GM19467 (cell line): ENCODE data around the gene PKD1L1.

Experiments
- ATAC-seq: cut with Tn5 transposase; IDR thresholded peaks from one replicate; pipeline ENCODE4 v1.9.1; 2021; ENCODE audit warnings: mild to moderate bottlenecking, moderate library complexity; ENCODE audit not compliant: unreplicated experiment

Gene PKD1L1

DNA sequence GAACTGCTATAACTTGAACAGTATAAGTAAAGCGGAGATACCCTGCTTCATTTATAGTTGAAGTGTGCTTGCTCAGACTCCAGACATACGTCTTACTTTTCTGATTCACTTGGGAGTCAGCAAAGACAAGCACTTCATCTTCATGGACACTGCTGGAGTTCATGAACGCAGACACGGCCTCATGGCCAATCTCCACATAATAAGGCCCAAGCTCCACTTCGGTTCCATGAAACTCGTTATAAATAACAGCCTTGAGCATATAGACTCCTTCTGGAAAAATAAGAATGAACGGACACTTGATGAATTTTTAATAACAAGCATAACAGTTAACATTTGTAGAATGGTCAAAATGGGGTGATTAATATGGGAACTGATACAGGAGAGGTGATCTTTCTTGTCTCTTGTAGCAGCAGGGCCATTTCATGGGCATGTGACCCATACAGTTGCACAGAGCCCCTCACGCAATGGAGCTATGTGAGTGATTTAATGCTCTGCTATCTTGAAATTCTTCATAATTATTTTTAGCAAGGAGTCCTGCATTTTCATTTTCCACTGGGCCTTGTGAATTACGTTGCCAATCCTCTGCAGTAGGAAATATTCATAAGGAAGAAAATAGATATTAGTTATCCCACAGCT is 40.2 kb downstream of the PKD1L1 start:
- no peak for ATAC-seq

DNA sequence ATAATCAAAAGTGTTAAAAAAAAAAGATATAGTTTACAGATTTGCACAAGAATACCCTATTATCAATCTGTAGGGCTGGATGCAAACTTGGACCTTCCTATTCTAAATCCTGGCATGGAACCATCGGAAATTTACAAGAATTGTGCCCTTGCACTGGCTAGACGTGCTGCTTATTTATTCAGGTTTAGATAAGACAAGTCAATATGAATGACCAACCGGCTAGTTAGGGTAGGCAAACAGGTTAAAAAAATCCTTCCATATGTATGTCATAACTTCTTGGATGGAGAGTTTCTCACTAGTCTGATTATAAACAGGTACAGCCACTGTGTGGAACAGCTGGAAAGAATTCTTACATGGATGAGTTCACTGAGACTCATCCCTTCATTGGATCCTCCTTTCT is 41.4 kb downstream of the PKD1L1 start:
- ATAC-seq: no peak

DNA sequence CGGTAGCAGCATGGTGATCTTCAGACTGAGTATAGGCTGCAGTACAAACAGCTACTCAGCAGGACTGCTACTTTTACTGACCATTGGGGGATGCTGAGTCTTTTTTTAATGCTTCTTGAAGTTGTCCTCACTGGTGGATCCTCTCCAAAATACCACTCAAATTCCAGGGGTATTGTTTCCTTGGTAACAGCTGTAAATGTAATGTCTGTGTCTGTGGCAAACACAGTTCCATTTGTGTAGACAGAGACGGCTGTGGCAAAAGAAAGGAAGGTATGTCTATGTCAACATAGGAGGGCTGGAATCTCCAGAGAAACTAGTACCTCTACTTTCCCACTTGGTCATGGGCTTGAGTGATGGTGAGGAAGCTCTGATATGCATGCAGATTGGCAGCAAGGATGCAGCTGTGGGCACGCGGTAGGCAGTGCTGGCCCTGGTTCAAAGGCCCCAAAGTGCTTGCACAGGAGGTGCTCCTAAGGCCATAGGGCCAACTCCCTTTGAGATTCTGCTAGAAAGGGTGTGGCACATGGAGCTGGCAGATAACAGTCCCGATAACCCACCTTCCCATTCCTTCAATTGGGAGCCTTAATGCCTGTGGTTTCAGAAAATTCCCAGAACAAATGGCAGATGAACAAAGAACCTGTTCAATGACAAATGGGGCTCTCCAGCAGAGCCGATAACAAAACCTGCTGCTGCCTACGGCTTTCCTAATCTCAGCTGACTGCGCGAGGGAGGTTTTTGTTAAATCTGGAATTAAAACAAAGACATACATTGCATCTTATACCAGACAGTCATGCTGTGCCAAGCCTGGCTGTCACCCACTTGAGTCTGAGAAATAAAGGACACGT is 43.0 kb downstream of the PKD1L1 start:
- no peak for ATAC-seq

DNA sequence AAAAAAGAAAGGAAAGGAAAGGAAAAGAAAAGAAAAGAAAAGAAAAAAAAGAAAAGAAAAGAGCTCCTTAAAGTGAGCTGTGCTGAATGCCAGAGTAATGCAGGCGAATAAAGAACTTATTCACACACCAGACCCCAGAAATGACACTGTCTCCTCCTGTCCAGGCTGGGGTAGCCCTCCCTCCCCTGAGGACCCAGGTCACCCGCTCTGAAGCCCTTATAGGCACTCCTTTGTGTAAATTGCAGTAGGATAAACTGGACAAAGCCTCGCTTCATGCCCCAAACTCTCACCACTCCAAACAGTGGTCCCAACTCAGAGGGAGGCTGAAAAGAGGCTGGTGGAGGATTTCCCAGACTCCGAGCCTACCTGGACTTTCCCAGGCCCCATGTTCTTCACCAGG is 46.3 kb downstream of the PKD1L1 start:
- no peak for ATAC-seq

DNA sequence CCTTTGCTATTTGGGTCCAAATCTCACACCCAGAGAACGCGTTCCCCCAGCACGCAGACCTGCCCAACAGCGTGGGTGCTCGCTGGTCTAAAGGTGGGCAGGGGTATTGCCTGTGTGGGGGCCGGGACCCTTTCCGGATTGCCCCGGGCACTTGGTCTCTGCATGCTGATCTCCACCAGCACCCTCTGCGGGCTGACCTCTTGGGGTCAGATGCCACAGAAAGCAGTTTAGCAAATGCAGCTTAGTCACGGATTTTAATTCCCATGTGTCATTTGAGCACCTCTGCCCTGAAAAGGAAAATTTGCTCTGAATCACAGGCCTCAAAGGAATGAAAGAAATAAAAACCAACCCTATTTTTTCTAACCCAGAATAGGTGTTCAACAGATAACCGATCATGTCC is 46.7 kb downstream of the PKD1L1 start:
- ATAC-seq: no peak

DNA sequence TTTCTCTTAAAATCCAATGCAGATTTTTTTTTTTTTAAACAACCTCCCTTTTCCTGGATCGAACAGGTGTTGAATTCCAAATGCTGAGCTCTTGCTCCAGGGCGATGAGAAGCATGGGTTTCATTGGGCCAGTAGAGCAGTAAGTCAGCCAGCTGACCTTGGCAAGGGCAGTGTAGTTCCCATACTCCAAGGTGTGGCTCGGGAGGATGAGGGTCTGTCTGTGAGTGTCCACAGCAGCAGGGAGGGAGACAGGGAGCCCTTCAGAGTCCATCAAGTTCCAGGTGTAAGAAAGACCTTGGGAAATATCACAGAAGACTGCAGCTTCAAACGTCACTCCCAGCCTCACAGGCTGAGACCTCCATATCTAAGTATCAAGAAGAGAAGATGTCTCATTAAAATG is 50.4 kb downstream of the PKD1L1 start:
- no peak for ATAC-seq

DNA sequence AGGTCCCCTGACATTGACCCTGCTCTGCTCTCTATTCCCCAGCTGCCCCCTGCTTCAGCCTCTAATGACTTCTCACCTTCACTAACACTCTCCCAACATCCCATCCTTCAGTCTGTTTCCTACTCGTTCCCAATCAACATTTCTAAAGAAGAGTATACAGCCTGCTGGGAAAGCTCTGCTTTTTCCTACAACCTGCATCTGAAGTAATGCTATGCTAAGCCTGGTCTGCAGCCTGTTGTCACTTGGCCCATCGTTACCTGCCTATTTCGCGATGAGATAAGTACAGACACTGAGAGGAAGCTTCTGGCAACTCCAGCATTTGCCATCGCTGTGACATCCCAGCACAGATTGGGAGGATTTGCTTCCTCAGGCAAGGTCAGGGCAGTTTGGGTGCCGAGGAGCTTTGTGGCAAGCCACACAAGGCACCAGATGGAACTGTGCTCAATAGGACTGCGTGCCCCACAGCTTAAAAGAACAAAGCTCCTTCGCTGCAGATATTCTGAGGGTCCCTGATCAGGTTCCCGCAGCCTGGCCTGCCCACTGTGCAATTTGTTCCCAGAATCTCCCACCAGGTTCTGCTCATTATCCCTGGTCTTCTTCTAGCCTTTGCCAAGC is 51.4 kb downstream of the PKD1L1 start:
- no peak for ATAC-seq

DNA sequence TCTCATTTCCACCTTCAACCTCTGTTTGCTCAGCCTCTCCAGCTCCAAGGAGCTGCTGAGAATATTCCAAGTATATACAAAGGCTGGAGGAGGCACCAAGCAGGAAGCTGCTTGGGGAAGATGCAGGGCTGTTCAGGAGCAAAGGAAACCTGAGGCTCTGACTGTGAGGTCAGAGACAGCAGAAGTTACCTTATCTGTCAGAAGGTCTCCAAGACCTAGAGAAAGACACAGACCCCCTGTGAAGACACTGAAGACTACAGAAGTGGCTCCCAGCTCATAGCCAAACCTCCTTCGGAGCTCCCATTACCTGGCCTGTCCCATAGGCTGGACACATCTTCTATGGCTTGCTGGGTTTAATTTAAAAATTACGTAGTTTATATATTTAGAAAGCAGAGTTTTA is 53.2 kb downstream of the PKD1L1 start:
- no peak for ATAC-seq

DNA sequence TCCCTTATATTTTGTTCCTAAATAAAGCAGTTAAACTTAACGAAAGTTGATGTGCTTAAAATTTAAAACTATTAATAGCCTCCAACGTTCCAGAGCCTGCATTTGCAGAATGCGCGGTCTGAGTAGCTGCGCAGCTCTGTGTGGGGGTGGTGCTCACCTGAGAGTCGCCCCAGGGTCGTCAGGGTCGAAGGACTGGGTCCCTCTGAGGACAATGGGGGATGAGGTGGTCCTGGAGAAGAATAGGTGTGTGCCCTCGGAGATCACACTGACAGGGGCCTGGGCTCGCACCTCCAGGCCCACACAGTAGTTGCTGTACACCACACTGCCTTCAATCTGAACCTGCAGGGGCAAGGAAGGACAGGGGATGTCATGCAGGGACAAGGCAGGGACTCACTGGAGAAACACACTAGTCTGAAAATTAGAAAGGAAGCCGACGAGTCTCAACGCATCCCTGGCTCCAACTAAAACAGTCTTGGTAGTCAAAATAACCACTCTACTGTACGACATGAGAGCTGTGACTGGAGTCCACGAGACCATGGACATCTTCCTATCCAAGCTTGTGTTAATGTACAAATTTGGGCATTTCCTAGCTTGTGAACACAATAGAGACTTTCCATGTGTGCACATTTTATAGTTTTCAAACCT is 54.4 kb downstream of the PKD1L1 start:
- no peak for ATAC-seq

DNA sequence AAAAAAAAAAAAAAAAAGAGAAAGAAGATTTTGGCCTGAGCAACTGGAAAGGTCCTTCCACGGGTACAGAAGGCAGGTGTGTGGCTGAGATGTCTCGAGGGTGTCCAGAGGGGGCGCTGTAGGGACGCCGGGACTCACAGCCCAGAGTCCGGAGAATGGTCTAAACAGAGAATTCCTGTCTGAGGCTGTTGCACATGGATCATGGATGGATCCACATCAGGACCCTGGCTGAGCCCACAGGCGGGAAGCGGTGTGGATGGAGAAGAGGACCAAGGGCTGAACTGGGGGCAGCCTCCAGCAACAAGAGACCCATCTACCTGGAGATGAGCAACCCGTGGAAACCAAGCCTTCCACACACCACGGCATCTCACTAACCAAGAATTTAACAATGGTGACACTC is 55.0 kb downstream of the PKD1L1 start:
- ATAC-seq: no peak

DNA sequence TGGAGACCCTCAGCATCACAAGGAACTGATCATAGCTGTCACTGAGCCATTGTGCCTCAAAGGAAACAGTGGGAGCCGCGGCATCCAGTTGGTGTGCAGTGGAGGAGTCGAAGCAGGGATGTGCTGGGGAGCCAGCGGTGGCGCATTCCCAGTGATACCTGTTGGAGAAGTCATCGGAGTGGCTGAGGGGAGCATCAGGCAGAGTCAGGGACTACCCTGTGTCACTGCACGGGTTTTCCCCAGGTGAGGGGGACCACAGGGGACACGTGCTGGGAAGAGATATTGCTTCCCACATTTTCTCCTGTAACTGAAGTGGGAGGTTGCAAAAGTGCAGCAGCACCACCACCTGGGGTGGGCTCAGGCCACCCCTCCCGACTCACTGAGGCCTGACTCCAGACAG is 57.7 kb downstream of the PKD1L1 start:
- ATAC-seq: no peak

DNA sequence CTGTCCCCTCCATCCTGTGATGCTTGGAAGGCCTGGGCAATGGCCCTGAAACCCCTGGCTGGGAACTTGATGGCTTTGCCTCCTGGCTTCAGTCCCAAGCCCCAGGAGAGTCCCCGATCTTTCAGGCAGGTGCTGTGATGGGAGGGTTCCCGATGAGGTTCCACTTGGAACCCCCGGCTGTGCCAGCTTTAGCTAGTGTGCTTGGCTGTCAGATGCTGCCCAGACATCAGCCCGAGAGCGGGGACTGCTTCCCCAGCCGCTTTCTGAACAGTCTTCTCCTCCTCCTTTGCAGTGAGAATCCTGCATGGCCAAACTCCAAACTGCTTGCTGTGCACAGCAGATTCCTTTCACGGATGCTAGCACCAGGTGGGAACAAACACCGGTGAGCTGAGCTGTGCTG is 58.1 kb downstream of the PKD1L1 start:
- no peak for ATAC-seq

DNA sequence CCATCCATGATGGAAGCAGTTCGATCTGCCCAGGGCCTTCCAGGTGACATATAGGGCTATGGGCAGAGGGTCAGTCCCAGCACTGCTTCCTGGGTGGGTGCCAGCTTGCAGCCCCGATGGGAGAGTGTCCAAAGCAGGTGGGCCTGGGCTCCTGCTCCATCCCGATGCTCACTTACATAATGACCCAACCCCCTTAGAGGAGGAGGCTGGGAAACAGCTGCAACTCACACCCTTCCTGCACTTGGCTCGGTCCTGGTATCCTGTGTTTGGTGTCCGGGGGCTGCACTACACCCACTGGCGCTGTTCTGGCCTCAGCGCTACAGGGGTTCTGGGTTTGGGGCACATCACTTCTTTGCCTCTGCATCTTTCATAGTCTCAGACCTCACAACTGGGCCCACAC is 58.5 kb downstream of the PKD1L1 start:
- no peak for ATAC-seq

DNA sequence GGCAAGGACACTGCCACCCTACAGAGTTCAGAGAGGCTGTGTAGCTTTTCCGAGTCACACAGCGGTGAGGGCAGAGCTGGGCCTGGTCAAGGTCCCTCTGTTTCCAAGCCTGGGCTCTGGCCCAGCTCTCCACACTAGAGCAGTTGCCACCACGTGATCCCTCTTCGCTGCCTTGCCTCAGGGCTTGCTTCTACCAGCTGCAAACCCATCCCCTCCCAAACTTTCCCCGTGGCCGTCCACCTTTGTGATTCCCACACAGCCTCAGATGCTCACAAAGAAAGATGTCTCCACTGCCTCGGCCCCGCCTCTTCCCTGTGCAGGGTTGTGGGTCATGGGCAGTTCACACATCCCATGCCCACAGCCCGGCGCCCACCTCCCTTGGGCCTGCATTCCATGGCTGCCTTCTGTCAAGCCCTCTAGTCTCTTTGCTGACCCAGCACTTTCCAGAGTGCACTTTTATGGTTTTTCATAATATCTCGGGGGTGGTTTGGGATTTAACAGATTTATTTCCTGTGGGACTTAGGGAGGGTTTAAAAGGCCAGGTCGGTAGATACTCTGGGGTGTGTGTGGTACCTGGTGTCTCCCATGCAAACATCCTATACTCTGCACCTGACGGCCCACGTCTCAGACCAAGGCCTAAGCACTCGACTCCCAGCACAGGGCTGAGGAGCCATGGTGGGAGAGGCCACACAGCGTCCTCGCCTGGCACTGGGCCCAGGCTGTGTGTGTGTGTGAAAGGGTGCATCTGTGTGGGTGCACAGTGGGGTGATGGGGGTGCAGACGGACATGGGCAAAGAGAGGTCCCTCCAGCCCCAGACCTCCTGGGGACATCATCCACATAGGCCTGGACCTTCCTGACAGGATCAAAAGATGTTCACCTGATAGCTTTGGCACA is 59.6 kb downstream of the PKD1L1 start:
- ATAC-seq: no peak

DNA sequence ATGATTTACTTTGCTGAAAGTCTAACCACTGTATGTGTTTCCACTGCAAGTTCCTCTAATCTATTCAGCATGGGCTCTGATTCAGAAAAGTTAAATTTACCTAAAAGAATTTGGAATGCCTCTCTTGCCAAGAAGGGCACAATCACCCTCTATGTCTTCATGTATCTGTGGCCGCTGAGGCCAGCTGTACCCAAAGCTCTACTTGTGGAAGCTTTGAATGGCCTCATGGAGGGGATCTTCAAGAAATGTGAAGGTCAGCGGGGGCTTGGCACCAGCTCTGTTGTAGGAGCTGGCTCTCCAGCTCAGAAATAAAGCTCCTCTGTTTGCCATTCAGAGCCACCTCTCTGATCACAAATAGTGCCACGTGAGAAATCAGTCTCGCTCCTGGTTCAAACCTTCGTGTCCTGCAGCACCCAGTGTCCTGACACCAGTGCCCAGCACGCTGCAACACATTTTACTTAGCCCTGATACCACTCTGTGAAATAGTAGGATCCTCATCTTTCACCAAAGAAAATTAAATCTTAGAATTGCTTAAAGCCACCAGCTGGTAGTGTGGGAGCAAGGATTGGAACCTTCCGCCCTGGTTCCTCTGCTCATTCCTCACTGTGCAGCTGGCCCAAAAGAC is 61.1 kb downstream of the PKD1L1 start:
- no peak for ATAC-seq

DNA sequence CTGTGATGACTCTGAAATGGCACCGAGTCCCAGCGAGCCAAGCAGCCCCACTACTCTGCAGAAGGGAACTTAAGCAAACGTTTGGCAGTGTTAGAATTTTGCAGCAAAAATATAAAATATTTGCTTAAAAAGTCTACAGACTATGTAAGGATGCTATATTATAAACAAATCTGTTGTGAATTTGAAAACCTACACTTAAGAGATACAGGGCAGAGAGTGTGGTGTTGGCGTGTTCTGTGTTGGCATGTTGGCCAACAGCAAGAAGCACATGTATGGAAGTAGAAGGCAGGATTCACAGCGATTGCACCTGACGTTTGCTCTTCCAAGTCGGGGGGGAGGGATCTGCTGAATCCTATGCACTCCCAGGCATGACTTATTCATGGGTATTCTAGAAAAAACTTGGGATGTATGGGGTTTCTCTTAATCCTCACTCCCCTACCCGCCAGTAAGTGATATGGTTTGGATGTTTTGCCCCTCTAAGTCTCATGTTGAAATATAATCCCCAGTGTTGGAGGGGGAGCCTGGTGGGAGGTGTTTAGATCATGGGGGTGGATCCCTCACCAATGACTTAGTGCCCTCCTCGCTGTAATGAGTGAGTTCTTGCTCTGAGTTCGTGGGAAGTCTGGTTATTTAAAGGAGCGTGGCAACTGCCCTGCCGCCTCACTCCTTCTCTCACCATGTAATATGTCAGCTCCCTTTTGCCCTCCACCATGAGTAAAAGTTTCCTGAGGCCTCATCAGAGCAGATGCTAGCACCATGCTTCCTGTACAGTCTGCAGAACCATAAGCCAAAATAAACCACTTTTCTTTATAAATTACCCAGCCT is 62.1 kb downstream of the PKD1L1 start:
- ATAC-seq: no peak

DNA sequence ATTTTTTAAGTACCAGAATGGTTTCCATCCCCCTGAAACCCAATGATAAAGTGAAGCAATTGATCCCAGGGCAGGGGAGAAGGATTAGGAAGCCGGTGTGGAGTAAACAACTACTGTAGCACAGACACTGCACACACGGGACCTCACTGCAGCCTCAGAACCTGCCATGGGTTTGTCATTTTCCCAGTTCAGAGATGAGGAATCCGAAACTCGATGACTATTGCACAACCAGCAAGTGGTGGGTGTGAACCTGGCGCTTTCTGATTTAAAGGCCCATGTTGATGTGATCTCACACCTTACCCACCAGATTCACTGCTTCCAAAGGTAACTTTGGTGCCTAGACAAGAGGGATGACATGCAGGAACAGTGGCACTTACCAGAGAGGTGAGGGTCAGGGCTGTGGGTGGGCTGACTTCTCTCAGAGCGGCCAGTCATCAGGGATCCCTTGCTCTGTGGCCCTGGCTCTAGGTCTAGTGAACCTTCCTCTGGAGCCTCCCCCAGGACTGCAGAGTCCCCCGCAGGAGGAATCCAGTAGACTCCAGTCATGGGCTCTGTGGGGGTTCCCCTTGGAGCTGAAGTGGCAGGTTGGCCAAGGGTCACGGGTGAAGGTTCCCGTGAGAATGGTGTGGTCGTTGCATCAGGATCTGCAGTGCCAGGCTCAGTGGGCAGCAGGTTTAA is 62.8 kb downstream of the PKD1L1 start:
- ATAC-seq: no peak

DNA sequence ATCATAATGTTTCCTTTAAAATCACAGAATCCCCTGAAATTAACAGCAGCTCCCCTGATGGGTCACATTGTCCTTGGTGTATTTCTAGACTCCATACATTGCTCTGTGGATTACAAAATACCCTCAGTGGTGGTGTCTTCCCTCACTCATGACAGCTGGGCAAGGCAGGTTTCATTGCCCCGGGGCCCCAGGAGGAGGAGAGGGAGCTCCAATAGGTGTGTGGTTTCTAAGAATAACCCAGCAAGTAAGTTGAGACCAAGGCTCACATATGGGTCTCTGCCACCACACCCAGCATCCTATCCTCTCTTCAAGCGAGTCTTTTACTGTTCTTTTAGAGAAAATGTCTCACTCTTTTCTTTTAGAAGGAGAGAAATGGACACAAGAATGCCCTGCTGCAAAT is 63.6 kb downstream of the PKD1L1 start:
- no peak for ATAC-seq

DNA sequence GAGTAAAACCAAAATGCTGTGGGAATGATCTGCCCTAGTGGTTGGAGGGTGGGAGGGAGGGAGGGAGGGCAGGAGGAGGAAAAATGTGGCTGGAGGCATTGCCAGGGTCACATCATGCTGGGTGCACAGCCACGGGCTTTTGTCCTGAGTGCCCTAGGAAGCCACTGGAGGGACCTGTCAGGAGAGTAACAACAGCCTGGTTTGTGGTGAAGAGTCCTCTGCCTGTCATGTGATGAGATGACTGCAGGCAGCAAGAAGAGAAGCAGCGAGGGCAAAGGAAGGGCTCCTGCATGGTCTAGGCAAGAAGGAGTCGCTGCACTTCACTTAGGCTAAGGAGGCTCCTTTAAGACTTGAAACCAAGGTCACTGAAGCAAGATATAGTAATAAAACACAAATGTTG is 65.6 kb downstream of the PKD1L1 start:
- no peak for ATAC-seq
